IPS-NIHi11 (cell line): ENCODE data around the gene RHOF.
A peak's percentile ranks its signal among the peaks of the same experiment; 100 is the strongest.
"Not testable (repeated sequence)": the region's sequence is repeated elsewhere in the genome, so short reads cannot be mapped to it uniquely, and the experiment has no call there.

Source experiments
- DNase-seq: peaks from one replicate; pipeline ENCODE4 v3.0.0; 2012; ENCODE audit warnings: mixed read lengths, low spot score

RHOF gene

GRCh38 chr12:121792607-121793439 lies 665 bp downstream of the RHOF start:
- no peak for DNase-seq

DNA sequence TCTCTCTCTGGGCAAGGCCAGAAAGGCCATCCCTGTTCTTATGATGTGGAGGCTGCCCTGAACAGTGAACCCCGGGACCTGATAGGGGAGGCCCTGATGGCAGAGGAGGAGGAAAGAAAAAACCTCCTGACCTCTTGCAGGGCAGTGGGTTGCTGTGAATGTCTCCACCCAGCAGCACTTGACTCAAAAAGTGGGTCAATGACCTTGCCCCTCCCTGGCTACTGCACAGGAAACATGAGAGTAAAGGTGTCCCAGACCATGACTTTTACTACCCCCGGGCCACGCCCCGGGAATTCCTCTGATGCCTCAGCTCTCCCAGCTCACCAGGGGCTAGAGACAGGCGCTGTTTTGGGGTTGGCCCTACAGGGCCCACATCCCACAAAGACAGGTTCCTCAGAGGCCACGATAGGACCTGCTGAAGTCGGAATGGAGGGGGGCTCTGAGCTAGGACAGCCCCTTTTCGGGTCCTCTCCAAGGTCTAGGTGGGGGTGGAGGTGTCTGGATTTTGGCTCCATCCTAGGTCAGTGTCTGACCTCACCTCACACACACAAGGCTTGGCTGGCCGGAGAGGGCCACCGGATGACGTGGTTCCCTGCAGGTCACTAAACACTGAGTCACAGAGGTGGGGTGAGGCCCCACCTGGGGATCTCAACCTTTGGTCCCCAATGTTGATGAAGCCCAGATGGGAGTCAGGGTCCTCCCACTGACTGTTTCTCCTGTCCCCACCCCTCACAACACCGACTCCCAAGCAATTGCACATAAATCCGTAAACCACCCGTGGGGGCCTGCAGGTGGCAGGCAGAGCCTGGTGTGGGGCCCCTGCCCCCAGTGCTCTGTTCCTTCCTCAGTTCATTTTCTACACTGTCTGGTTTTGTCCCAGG lies 1.6 kb downstream of the RHOF start:
- DNase-seq, result no peak

DNA sequence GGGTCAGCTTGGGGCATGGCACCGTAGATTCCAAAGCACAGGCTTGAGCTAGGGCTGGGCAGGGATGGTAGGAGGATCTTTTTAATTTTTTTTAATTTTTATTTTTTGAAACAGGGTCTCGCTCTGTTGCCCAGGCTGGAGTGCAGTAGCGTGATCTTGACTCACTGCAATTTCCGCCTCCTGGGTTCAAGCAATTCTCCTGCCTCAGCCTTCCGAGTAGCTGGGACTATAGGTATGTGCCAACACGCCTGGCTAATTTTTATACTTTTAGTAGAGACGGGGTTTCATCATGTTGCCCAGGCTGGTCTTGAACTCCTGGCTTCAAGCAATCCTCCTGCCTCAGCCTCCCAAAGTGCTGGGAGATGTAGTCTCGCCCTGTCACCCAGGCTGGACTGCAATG lies 2.7 kb downstream of the RHOF start:
- DNase-seq, result not testable (repeated sequence)

DNA sequence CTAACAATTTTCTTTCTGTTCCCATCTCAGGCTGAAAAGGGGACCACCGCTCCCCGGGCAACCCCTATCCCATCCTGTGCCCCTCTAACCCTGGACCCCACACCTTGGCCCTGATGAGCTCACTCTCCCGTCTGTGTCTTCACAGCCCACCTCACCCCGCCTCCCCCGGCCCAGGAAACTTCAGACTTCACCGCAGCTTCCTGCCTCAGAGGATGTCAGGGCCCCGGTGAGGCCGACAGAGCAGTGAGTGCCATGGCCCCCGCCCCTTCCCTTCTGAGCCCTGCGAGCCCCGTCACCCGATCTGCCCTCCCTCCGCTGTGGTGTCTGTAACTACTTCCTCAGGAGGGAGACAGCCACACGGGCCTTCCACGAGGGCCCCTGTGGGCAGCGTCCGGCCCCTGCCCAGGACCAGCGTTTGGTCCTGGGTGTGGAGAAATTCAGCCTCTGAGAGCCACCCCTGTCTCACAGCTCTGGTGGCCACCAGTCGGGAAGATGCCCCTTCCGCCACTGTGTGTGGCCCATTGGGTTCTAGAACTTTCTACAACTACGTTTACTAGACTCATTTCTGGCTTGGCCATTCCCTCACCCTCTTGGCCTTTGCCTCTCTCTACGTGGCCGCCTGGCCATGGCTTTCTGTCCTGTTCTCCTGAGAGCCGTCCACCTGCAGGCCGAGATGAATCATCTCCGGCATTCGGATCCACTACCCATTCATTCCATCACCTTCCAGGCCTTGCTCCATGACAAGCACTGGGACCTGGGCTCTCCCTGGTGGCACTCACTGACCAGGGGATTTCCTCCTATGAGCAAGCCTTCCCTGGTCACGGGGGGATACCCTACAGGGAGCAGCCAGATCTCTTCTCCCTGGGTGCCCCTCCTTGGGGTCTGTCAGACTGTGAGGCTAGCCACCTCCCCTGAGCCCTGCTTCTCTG lies 3.4 kb downstream of the RHOF start:
- no peak for DNase-seq

GRCh38 chr12:121789233-121789781 lies 4.2 kb downstream of the RHOF start:
- no peak for DNase-seq

- no peak for DNase-seq
Measured at GRCh38 chr12:121788176-121788818, 5.2 kb downstream of the RHOF start.

DNA sequence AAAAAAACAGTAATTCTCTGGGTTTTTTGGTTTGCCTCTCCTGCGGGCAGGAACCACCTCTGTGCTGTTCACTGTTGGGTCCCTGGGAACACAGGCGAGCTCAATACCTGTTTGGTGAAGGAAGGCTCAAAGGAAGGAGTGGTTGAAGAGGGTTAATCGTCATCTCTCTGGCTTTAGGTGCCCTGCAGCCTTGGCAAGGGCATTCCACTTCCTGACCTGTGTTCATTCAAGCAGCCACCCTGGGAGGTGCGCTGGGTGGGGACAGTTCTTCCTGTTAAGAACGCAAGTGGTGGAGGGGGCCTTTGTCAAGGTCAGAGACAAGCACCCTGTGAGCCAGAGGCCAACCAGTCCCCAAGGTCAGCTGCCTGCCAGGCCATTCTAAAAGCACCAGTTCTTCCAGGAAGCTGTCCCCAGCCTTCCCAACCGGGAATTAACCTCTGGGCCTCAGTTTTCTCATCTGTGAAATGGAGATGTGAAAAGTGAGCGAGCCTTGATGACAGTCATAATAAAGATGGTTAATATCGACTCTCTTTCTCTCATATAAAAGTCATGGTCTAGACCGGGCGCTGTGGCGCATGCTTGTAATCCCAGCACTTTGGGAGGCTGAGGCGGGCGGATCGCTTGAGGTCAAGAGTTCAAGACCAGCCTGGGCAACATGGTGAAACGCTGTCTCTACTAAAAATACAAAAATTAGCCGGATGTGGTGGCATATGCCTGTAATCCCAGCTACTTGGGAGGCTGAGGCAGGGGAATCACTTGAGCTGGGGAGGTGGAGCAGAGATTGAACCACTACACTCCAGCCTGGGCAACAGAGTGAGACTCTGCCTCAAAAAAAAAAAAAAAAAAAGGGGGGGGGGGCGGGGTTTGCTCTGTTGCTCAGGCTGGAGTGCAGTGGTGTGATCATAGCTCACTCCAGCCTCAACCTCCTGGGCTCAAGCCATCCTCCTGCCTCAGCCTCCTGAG lies 6.1 kb downstream of the RHOF start:
- DNase-seq, result no peak

DNA sequence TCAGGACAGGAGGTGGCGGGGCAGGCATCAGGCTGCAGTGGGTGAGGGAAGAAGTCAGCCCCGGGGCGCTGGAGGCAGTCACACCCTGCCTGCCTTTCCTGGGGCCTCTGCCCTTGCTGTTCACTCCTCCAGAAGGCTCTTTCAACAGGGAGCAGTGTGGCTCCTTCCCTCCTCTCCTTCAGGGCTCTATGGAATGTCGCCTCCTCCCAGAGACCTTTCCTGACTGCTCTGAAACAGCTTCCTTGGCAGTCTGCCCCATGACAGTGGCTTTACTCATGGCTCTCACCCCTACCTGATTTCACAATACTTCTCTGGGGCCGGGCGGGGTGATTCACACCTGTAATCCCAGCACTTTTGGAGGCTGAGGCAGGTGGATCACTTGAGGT lies 7.1 kb downstream of the RHOF start:
- DNase-seq, result no peak

DNA sequence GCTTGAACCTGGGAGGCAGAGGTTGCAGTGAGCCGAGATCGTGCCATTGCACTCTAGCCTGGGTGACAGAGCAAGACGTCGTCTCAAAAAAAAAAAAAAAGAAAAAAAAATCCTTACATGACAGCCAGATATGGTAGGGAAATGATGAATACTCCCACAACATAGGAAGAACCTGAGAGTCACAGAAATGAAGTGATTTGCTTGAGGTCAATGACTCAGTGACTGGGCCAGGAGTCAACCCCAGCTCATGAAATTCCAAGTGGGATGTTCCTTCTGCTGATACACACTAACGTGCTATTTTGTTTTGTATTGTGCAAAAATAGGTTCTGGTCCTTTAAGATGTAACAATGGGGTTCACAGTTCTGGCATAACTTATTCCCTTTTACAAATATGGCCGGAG lies 9.0 kb downstream of the RHOF start:
- DNase-seq, result no peak

DNA sequence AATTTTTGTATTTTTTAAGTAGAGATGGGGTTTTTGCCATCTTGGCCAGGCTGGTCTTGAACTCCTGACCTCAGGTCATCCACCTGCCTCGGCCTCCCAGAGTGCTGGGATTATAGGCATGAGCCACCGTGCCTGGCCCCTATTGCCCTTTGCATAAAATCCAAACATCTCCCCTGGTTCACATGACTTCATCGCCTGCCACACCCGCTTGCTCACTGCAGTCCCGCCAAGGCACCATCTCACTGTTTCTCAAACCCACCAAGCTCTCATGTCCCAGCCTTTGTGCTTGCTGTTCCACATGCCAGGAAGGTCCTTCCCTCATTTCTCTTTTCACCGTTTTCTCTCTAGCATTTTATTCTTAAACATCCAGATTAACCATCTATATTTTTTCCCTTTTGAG lies 9.7 kb downstream of the RHOF start:
- DNase-seq, result no peak

DNA sequence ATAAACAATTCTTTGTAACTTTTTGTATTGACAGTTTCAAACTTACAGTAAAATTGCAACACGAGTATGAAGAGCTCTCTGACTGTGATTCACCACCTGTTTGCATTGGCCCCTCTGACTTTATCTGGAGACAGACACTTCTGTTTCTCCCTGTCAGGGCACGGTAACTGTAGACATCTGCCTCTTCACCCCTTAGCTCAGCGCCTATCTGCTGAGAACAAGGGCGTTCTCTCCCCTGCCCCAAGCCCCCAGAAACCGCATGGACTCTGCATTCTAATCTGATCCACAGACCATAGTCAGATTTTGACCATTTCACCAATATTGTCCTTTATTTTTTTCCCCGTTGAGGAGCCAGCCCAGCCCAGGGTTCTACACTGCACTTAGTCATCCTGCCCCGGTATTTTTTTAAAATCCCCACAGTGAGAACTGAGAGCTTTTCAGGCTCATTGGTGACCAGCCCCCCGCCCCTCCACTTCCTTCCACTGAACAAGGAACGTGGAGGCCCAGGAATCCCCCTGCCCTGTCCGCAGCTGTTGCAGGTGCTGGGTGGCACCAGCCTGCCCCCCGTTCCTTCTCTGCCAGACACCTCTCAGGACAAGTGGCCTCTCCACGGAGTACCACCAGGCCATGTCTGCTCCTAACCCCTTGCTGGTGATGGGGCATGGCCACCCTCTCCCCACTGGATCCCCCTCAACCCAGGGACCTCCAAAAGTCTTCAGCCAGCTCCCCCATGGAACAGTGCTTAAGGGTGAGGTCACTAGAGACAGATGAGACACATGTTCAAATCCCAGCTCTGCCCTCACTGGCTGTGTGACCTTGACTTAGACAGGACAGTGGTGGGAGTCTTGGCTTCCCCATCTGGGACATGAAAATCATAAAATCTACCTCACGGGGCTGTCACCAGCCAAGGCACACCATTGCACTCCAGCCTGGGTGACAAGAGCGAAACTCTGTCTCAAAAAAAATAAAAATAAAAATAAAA lies 11.2 kb downstream of the RHOF start:
- DNase-seq, result no peak

DNA sequence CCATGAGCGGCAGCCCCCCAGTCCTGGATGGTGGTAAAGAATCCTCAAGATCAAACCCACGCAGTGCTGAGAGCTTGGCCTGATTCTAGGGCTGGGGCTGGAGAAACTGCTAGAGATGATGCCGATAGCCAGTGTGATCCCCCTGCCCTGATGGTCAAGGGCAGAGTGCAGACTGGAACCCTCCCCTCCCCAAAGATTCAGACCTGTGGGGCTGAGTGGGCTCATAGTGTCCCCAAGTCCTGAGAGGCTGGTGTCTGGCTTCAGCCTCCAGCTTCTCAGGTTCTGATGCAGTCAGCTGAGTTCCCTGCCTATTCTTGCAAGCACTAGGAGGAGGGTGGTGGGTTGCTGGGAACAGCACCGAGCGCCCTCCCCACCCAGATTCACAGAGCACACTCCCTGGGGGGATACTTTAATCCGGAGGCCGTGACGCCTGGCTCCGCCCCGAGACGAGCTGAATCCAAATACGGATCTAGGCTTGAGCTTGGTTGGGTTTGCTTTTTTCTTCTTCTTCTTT lies 11.9 kb downstream of the RHOF start:
- DNase-seq, result no peak

GRCh38 chr12:121780429-121780828 lies 13.1 kb downstream of the RHOF start:
- DNase-seq, result no peak

DNA sequence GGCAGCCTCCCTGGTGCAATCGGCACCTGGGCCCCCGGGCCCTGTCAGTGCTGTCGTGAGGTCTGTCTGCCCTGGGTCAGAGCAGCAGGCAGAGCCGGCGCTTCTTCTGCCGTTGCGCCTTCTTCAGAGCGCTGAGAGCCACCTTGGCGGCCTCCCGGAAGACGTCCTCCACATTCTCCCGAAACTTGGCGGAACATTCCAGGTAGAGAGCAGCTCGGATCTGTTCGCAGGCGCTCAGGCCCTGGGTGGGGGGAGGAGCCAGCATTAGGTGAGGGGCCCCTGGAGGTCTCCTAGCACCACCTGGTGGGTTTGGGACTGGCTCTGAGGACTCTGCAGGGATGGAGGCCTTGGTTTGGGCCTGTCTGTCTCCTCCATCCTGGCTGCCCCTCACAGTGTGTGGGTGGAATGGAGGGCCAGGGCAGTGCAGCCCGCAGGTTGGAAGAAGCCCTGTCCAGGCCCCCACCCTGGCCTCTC lies 14.0 kb downstream of the RHOF start:
- DNase-seq, result no peak

- DNase-seq, result no peak
Measured at GRCh38 chr12:121778567-121779421, 14.7 kb downstream of the RHOF start.

DNA sequence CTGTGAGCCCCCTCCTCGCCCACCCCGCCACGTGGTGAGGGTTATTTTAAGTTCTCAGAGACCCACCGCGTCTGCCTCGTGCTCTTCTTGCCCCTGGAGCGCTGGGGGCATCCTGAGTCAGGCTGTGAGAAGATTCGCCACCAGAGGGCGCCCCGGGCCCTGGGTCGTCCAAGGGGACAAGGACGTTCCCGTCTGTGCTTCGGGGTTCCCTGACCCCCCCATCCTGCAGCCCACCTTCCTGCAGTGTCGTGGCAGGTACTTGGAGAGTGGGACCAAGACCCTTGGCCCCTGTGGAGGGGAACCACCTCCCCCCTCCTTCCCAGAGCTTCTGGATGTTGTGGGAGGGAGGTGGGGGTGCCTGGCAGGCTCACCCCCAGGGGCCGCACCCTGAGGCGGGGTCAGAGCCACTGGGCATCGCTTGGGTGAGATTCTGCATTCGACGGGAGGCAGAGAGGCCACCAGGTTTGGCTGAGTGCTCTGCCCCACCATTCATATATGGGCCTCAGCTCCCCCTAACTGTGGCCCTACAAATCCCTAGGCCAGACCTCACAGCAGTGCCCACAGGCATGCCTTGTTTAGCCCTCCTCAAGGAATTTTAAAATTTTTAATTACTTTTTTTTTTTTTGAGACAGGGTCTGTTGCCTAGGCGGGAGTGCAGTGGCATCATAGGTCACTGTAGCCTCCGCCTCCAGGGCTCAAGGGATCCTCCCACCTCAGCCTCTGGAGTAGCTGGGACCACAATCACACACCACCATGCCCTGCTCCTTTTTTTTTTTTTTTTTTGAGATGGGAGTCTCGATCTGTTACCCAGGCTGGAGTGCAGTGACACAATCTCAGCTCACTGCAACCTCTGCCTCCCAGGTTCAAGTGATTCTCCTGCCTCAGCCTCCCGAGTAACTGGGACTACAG lies 17.0 kb downstream of the RHOF start:
- peak; percentile 92 for DNase-seq
